Uterus (tissue), 2 donors: ENCODE measurements around the gene MECP2.

Experiments used
- POLR2A ChIP-seq, 2 donors: fragments of 450-650 bp; IDR thresholded peaks; one replicate each; pipeline ENCODE4 v1.6.1; 2016; ENCODE audit warnings: antibody characterized with exemption in 2 of 2, mild to moderate bottlenecking in 1 of 2, moderate library complexity in 1 of 2
- TF ChIP-seq, protein P1 (sequence below), 4 experiments: fragments of 200-600 bp in 2 of 4; fragments of 450-650 bp in 2 of 4; sonication (generic) in 2 of 4; IDR thresholded peaks; one replicate each; pipeline ENCODE4 v1.5.1; 2016 to 2019; ENCODE audit warnings: antibody characterized with exemption in 4 of 4, mild to moderate bottlenecking in 2 of 4, moderate library complexity in 1 of 4

DNA sequence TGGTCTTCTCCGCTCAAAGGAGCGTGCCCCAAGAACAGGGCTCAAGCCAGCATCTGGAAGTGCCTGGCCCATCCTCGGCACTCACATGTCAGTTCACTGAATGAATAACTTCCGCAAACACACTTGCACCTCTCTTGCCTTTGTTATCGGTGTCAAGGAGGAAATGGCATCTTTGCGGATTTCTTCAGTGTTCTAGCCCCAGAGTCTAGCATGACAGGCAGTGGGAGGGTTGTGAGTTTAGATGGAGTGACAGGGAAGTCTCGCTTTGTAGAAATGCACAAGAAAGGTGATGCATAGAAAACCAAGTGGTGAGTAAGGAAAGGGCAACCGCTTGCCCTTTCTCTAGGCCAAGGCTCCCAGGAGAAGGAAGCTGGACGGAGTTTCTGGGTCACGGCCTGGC is 17.6 kb upstream of the MECP2 start:
- TF ChIP-seq POLR2A (IDR thresholded peaks at IDR 0.05), result no peak
- TF ChIP-seq, protein P1, sequence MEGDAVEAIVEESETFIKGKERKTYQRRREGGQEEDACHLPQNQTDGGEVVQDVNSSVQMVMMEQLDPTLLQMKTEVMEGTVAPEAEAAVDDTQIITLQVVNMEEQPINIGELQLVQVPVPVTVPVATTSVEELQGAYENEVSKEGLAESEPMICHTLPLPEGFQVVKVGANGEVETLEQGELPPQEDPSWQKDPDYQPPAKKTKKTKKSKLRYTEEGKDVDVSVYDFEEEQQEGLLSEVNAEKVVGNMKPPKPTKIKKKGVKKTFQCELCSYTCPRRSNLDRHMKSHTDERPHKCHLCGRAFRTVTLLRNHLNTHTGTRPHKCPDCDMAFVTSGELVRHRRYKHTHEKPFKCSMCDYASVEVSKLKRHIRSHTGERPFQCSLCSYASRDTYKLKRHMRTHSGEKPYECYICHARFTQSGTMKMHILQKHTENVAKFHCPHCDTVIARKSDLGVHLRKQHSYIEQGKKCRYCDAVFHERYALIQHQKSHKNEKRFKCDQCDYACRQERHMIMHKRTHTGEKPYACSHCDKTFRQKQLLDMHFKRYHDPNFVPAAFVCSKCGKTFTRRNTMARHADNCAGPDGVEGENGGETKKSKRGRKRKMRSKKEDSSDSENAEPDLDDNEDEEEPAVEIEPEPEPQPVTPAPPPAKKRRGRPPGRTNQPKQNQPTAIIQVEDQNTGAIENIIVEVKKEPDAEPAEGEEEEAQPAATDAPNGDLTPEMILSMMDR (IDR thresholded peaks at IDR 0.05), result no peak
